8988T (cell line): ENCODE measurements around the gene HAP1.
"Not testable (repeated sequence)": the region's sequence is repeated elsewhere in the genome, so short reads cannot be mapped to it uniquely, and the experiment has no call there.

Source experiments
- DNase-seq: peaks from one replicate; pipeline ENCODE4 v3.0.0; 2011

Gene HAP1

GRCh38 chr17:41688641-41689496 lies 45.6 kb downstream of the HAP1 start, which contains the start of gene EIF1:
Gene EIF1 (plus strand): TSS chr17:41688885. CDS start chr17:41689039, 154 bp downstream.
- DNase-seq, result peak; percentile 76

- DNase-seq, result no peak
Measured at GRCh38 chr17:41687828-41688640, 46.4 kb downstream of the HAP1 start.

- DNase-seq, result no peak
Measured at GRCh38 chr17:41686281-41686680, 48.2 kb downstream of the HAP1 start.

- DNase-seq, result not testable (repeated sequence)
Measured at GRCh38 chr17:41685753-41686152, 48.7 kb downstream of the HAP1 start.

- DNase-seq, result no peak
Measured at GRCh38 chr17:41684035-41684434, 50.4 kb downstream of the HAP1 start.

GRCh38 chr17:41683441-41684007 lies 50.9 kb downstream of the HAP1 start:
- no peak for DNase-seq

- no peak for DNase-seq
Measured at GRCh38 chr17:41682631-41683030, 51.8 kb downstream of the HAP1 start.

GRCh38 chr17:41681776-41682175 lies 52.7 kb downstream of the HAP1 start:
- DNase-seq, result no peak

GRCh38 chr17:41680426-41681040 lies 53.9 kb downstream of the HAP1 start:
- no peak for DNase-seq

- DNase-seq, result no peak
Measured at GRCh38 chr17:41679740-41680425, 54.6 kb downstream of the HAP1 start.

- DNase-seq, result no peak
Measured at GRCh38 chr17:41678907-41679739, 55.3 kb downstream of the HAP1 start.

- no peak for DNase-seq
Measured at GRCh38 chr17:41678411-41678906, 56.0 kb downstream of the HAP1 start.

- DNase-seq, result no peak
Measured at GRCh38 chr17:41676058-41676419, 58.4 kb downstream of the HAP1 start.

GRCh38 chr17:41675157-41676057 lies 59.0 kb downstream of the HAP1 start:
- DNase-seq, result not testable (repeated sequence)
